AG04449 (cell line): Measurements from ENCODE around the gene PPP3R2.
"Not testable (repeated sequence)": the region's sequence is repeated elsewhere in the genome, so short reads cannot be mapped to it uniquely, and the experiment has no call there.

ENCODE experiments used
- CTCF ChIA-PET: fragments of 350-600 bp; formaldehyde crosslinking; extraction: SDS; loops from one replicate; lab custom pipeline; 2021; ENCODE audit warnings: antibody characterized with exemption; lab: Yijun Ruan, JAX
- POLR2A ChIA-PET: fragments of 400-600, 350-600 bp; formaldehyde crosslinking; extraction: SDS; loops from one replicate; lab custom pipeline; 2020; ENCODE audit warnings: antibody characterized with exemption, inconsistent platforms; lab: Yijun Ruan, JAX
- DNase-seq: peaks from one replicate; pipeline ENCODE4 v3.0.0-alpha.2; 2010; ENCODE audit warnings: low read depth, low spot score
- H3K4me3 ChIP-seq: 2 replicates; pipeline ENCODE4 v1.5.1; 2011; ENCODE audit warnings: low read depth, mild to moderate bottlenecking, control low read depth, low read length
- TF ChIP-seq, protein P1 (sequence below): IDR thresholded peaks from one replicate; pipeline ENCODE4 v1.5.1; 2011; ENCODE audit warnings: mild to moderate bottlenecking, moderate library complexity, low read length, control low read depth, inconsistent platforms; ENCODE audit not compliant: insufficient read depth; ENCODE audit errors: missing control alignments

PPP3R2 gene

GRCh38 chr9:101592788-101593187 is 2.0 kb downstream of the PPP3R2 start:
- DNase-seq: no peak
- POLR2A ChIA-PET: no interaction called here
- TF ChIP-seq, protein P1, sequence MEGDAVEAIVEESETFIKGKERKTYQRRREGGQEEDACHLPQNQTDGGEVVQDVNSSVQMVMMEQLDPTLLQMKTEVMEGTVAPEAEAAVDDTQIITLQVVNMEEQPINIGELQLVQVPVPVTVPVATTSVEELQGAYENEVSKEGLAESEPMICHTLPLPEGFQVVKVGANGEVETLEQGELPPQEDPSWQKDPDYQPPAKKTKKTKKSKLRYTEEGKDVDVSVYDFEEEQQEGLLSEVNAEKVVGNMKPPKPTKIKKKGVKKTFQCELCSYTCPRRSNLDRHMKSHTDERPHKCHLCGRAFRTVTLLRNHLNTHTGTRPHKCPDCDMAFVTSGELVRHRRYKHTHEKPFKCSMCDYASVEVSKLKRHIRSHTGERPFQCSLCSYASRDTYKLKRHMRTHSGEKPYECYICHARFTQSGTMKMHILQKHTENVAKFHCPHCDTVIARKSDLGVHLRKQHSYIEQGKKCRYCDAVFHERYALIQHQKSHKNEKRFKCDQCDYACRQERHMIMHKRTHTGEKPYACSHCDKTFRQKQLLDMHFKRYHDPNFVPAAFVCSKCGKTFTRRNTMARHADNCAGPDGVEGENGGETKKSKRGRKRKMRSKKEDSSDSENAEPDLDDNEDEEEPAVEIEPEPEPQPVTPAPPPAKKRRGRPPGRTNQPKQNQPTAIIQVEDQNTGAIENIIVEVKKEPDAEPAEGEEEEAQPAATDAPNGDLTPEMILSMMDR: no peak
- CTCF ChIA-PET: no interaction called here
- H3K4me3 ChIP-seq: no peak overlapping the region

DNA sequence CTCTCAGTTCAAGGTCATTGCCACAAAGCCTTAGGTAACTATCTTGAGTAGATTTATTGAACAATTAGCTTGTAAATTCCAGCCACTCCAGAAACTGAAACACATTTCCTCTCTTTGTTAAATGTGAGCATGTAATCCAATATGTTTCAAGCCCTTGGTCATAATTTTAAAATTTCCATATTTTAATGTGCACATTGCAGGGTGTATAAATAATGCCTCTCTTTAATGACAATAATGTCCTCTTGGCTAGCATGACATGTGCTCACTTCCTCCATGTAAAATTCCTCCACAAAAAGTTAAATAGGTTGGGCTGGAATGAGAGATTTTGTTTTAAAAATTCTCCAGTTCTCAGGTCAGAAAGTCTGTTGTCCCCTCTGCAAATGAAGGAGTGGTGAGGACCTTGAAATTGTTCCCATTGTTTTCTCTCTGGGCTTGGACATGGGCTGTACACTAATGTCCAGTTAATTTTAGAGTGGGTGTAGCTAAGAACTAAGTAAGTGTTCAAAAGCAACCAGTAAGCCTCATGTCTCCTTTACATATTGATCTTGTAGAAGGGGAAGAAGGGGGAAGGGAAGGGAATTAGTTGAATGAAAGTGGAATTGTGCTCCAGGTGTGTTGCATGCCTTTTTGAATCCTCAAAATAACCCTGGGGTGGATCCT is 2.9 kb downstream of the PPP3R2 start:
- no peak overlapping the region for H3K4me3 ChIP-seq
- POLR2A ChIA-PET: no interaction called here
- TF ChIP-seq, protein P1: no peak
- CTCF ChIA-PET: interaction anchor here (1.0 kb wide), 1 partner anchor 10 kb away, joined by 4 read pairs; no protein-coding TSS in a partner anchor
- DNase-seq: no peak

- POLR2A ChIA-PET: no interaction called here
- CTCF ChIA-PET: interaction anchor here (1.0 kb wide), 1 partner anchor 11 kb away, joined by 4 read pairs; no protein-coding TSS in a partner anchor
- no peak for DNase-seq
- H3K4me3 ChIP-seq: no peak overlapping the region
- TF ChIP-seq, protein P1: no peak
Observed at GRCh38 chr9:101590901-101591300, 3.9 kb downstream of the PPP3R2 start.

DNA sequence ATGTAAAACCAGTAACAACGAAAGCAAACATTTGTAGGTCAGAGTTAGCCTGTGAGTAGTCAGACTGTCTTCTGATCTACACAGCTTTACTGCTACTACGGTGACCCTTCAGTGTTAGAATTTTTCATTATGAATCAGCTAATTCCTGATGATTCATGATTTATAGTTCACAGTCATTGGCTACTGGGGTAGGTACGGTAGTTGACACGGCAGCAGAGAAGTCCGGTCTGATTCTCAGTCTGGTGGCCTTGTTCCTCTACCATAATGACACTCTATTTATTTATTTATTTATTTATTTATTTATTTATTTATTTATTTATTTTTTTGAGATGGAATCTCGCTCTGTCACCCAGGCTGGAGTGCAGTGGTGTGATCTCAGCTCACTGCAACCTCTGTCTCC is 4.7 kb downstream of the PPP3R2 start:
- CTCF ChIA-PET: interaction anchor here (1.1 to 1.5 kb wide), 2 partner anchors 9 to 12 kb away, joined by 3 to 4 read pairs; no protein-coding TSS in a partner anchor
- H3K4me3 ChIP-seq, POLR2A ChIA-PET, DNase-seq: not testable (repeated sequence)

DNA sequence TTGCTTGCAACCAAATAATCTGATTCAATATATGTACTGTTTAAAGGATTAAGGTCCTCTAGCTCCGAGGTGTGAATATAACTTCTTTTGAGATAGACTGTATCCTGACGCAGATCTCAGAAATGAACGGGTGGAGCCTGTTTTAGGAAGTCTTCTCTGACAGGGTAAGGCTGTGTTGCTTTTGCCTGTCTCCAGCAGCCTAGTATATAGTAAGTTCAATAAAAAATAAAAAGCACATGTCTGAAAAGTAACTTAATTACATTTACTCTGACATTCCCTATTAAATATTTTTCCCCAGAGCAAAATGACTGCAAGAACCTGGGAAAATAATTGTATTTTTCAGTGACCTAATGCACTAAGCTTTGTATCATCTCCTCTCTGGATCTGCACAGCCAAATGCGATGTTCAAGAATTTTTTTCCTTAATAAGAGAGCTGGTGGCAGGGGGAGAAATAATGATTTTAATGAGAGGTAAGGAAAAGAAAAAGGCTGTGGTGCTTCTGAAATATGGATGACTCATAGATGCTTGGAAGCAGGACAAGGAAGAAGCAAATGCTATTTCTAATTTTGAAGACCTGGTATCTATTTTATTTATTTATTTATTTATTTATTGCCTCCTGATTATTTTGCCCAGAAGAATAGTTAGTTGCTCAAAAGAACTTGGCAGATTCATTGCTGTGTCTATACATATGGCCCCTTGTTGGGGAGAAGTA is 7.3 kb downstream of the PPP3R2 start:
- POLR2A ChIA-PET: no interaction called here
- DNase-seq: no peak
- no peak overlapping the region for H3K4me3 ChIP-seq
- TF ChIP-seq, protein P1: no peak
- CTCF ChIA-PET: interaction anchor here (1.1 kb wide), 1 partner anchor 14 kb away, joined by 3 read pairs; no protein-coding TSS in a partner anchor

- DNase-seq: no peak
- POLR2A ChIA-PET: no interaction called here
- CTCF ChIA-PET: interaction anchor here (1.1 kb wide), 1 partner anchor 15 kb away, joined by 3 read pairs; no protein-coding TSS in a partner anchor
- H3K4me3 ChIP-seq: no peak overlapping the region
- TF ChIP-seq, protein P1: no peak
Observed at GRCh38 chr9:101586651-101587050, 8.1 kb downstream of the PPP3R2 start.
